Esophagus squamous epithelium (tissue), 5 donors: ENCODE data around the gene NUCB1. TPM values are rescaled to one million over a fixed set of nuclear protein-coding genes. Genes with fewer than 3 reads are reported as not detected.
A peak's percentile ranks its signal among the peaks of the same experiment; 100 is the strongest.

ENCODE experiments used
- DNase-seq: peaks from one replicate; lab custom pipeline; 2025; lab: John Stamatoyannopoulos, UW
- H3K27ac ChIP-seq, 4 donors: fragments of 200-600 bp; sonication (generic); one replicate each; pipeline ENCODE4 v1.5.1; 2016 to 2019; ENCODE audit warnings: mild to moderate bottlenecking in 1 of 4
- H3K27me3 ChIP-seq, 4 donors: fragments of 200-600 bp; sonication (generic); 1 replicate in 3 of 4; 2 replicates in 1 of 4; pipeline versions ENCODE4 v1.5.1 to v1.6.0; 2017 to 2021; ENCODE audit warnings: antibody characterized with exemption in 1 of 4
- H3K36me3 ChIP-seq, 3 donors: fragments of 200-600 bp; sonication (generic); one replicate each; pipeline ENCODE4 v1.5.1; 2016 to 2019
- H3K4me1 ChIP-seq, 3 donors: fragments of 200-600 bp; sonication (generic); one replicate each; pipeline ENCODE4 v1.5.1; 2017 to 2019
- H3K4me3 ChIP-seq, 4 donors: fragments of 200-600 bp; sonication (generic); 1 replicate in 3 of 4; 2 replicates in 1 of 4; pipeline ENCODE4 v1.5.1; 2016 to 2019; ENCODE audit warnings: mild to moderate bottlenecking in 2 of 4, moderate library complexity in 1 of 4
- H3K9me3 ChIP-seq, 3 donors: fragments of 200-600 bp; sonication (generic); one replicate each; pipeline ENCODE4 v1.5.1; 2016 to 2019
- CTCF ChIP-seq, 6 experiments: fragments of 450-650 bp in 4 of 6; fragments of 200-600 bp in 2 of 6; sonication (generic) in 2 of 6; IDR thresholded peaks; one replicate each; pipeline ENCODE4 v1.5.1; 2016 to 2019; ENCODE audit warnings: antibody characterized with exemption in 6 of 6, mild to moderate bottlenecking in 4 of 6, moderate library complexity in 4 of 6
- POLR2A ChIP-seq, 4 donors: fragments of 450-650 bp; IDR thresholded peaks; one replicate each; pipeline ENCODE4 v1.6.1; 2017; ENCODE audit warnings: antibody characterized with exemption in 4 of 4, mild to moderate bottlenecking in 4 of 4, moderate library complexity in 3 of 4
- WGBS, 2 donors: methylation state at CpG; one replicate each; pipeline ENCODE4 v1.1.5; 2018; 5-methylcytosine and 5-hydroxymethylcytosine counted together
- intact Hi-C: fragments of 100-400 bp; cut with DNase I; formaldehyde crosslinking; loops from one replicate; pipeline ENCODE4 v1.15.0; 2022
- total RNA-seq, 4 donors: library from RNA; depleted of rRNA; stranded (reverse); fragments of >200 nt; gene quantifications; one replicate each; pipeline ENCODE4 v1.1.0, GENCODE V29; 2016
- donor health status: DM: yes; HTN: yes; CAD: no.

NUCB1 gene
- total RNA-seq, 4 donors from 2014 or later, result 93.5 to 186 (median 157) TPM

GRCh38 chr19:48950159-48950558 is 50.0 kb downstream of the NUCB1 start:
- no peak for DNase-seq
- no peak overlapping the region for H3K4me3 ChIP-seq
- H3K36me3 ChIP-seq, result no peaks in the 10 kb centered on the region
- H3K27me3 ChIP-seq, result no peaks in the 10 kb centered on the region
- intact Hi-C loops, result no loop called here
- no peaks in the 10 kb centered on the region for H3K9me3 ChIP-seq
- 64 to 71% methylated on average over 3 of the region's 3 CpGs for WGBS, 2 donors
- no peak for TF ChIP-seq CTCF (IDR thresholded peaks at IDR 0.05)
- TF ChIP-seq POLR2A (IDR thresholded peaks at IDR 0.05), result no peak
- H3K27ac ChIP-seq, result no peak overlapping the region
- H3K4me1 ChIP-seq, result peaks cover 1 to 14% (median 3%) of the 10 kb centered on the region in 3 donors

GRCh38 chr19:48950830-48951519 is 50.9 kb downstream of the NUCB1 start:
- Histone ChIP-seq H3K9me3 (no peaks in the 10 kb centered on the region), H3K4me1 (peaks cover 7 to 22% (median 11%) of the 10 kb centered on the region in 3 donors), H3K4me3 (no peak overlapping the region), H3K27me3 (no peaks in the 10 kb centered on the region), H3K27ac (no peak overlapping the region), H3K36me3 (peaks cover 0 to under 1% (median 0%) of the 10 kb centered on the region in 3 donors)
- no peak for DNase-seq
- 37 to 70% methylated on average over 7 to 9 of the region's 9 CpGs for WGBS, 2 donors
- TF ChIP-seq POLR2A (IDR thresholded peaks at IDR 0.05), result no peak
- TF ChIP-seq CTCF (IDR thresholded peaks at IDR 0.05), result no peak
- intact Hi-C loops, result no loop called here

- Histone ChIP-seq H3K4me3 (no peak overlapping the region), H3K27me3 (no peaks in the 10 kb centered on the region), H3K27ac (no peak overlapping the region), H3K36me3 (peaks cover 0 to 6% (median 0%) of the 10 kb centered on the region in 3 donors), H3K9me3 (no peaks in the 10 kb centered on the region), H3K4me1 (peaks cover 7 to 22% (median 11%) of the 10 kb centered on the region in 3 donors)
- TF ChIP-seq POLR2A (IDR thresholded peaks at IDR 0.05) (no peak), CTCF (IDR thresholded peaks at IDR 0.05) (no peak)
- WGBS, 2 donors, result 64 to 68% methylated on average over 4 of the region's 4 CpGs
- intact Hi-C loops, result no loop called here
- no peak for DNase-seq
Measured at GRCh38 chr19:48953141-48953540, 53.0 kb downstream of the NUCB1 start.

GRCh38 chr19:48953990-48954594 is 54.0 kb downstream of the NUCB1 start:
- Histone ChIP-seq H3K36me3 (peaks cover 0 to 6% (median 0%) of the 10 kb centered on the region in 3 donors), H3K9me3 (no peaks in the 10 kb centered on the region), H3K4me3 (peak overlapping the region; percentile 75 to 98 (median 85)), H3K27ac (peak overlapping the region; percentile 86 to 96 (median 90)), H3K27me3 (no peaks in the 10 kb centered on the region), H3K4me1 (peaks cover 7 to 22% (median 11%) of the 10 kb centered on the region in 3 donors)
- no peak for DNase-seq
- intact Hi-C loops, result no loop called here
- WGBS, 2 donors, result 10 to 35% methylated on average over 6 to 10 of the region's 11 CpGs
- TF ChIP-seq POLR2A (IDR thresholded peaks at IDR 0.05), result no peak
- no peak for TF ChIP-seq CTCF (IDR thresholded peaks at IDR 0.05)
